CD4-positive, alpha-beta T cell treated with Interleukin-12 subunit alpha and Interleukin-12 subunit beta, for 1 hour (primary cell): ENCODE data around the gene TBC1D30.
A peak's percentile ranks its signal among the peaks of the same experiment; 100 is the strongest.
"Not testable (repeated sequence)": the region's sequence is repeated elsewhere in the genome, so short reads cannot be mapped to it uniquely, and the experiment has no call there.

Experiments used
- DNase-seq: peaks from one replicate; pipeline ENCODE4 v3.0.0-alpha.2; 2020

The TBC1D30 gene

GRCh38 chr12:64824500-64825142 lies at the start of gene TBC1D30:
TBC1D30 (plus strand) TSS chr12:64824647; CDS start chr12:64824880, 233 bp downstream.
- no peak for DNase-seq

GRCh38 chr12:64775147-64775736 lies 49.2 kb upstream of the TBC1D30 start:
- DNase-seq: not testable (repeated sequence)

- no peak for DNase-seq
Observed at GRCh38 chr12:64779354-64779974, 45.0 kb upstream of the TBC1D30 start.

- no peak for DNase-seq
Observed at GRCh38 chr12:64780132-64780530, 44.3 kb upstream of the TBC1D30 start.

- no peak for DNase-seq
Observed at GRCh38 chr12:64780531-64781279, 43.7 kb upstream of the TBC1D30 start.

GRCh38 chr12:64781280-64782190 lies 42.9 kb upstream of the TBC1D30 start:
- no peak for DNase-seq

GRCh38 chr12:64782191-64782876 lies 42.1 kb upstream of the TBC1D30 start:
- no peak for DNase-seq

GRCh38 chr12:64785838-64786237 lies 38.6 kb upstream of the TBC1D30 start:
- DNase-seq: no peak

GRCh38 chr12:64790166-64790565 lies 34.3 kb upstream of the TBC1D30 start:
- DNase-seq: no peak

GRCh38 chr12:64791036-64791435 lies 33.4 kb upstream of the TBC1D30 start:
- DNase-seq: no peak

- no peak for DNase-seq
Observed at GRCh38 chr12:64792128-64792527, 32.3 kb upstream of the TBC1D30 start.

- no peak for DNase-seq
Observed at GRCh38 chr12:64793610-64794009, 30.8 kb upstream of the TBC1D30 start.

- DNase-seq: no peak
Observed at GRCh38 chr12:64794305-64794704, 30.1 kb upstream of the TBC1D30 start.

- peak; percentile 75 for DNase-seq
Observed at GRCh38 chr12:64796205-64796845, 28.1 kb upstream of the TBC1D30 start.

- no peak for DNase-seq
Observed at GRCh38 chr12:64797156-64797555, 27.3 kb upstream of the TBC1D30 start.

- DNase-seq: no peak
Observed at GRCh38 chr12:64798165-64798564, 26.3 kb upstream of the TBC1D30 start.

- DNase-seq: no peak
Observed at GRCh38 chr12:64800640-64801039, 23.8 kb upstream of the TBC1D30 start.

- DNase-seq: no peak
Observed at GRCh38 chr12:64801381-64801780, 23.1 kb upstream of the TBC1D30 start.

- peak; percentile 49 for DNase-seq
Observed at GRCh38 chr12:64802180-64802775, 22.2 kb upstream of the TBC1D30 start.

GRCh38 chr12:64806173-64806572 lies 18.3 kb upstream of the TBC1D30 start:
- DNase-seq: no peak
